A673 (cell line): ENCODE results near the gene HYCC2. TPM values are rescaled to one million over a fixed set of nuclear protein-coding genes. Genes with fewer than 3 reads are reported as not detected.

Experiments
- BruUV-seq: library from RNA; stranded (reverse); fragments of 400-500 nt; replicated peaks from 2 replicates; lab custom pipeline; 2021; lab: Mats Ljungman, UMichigan
- CTCF ChIA-PET: fragments of 300-600 bp; sonication (Branson Sonifier 250); formaldehyde crosslinking; loops from one replicate; lab custom pipeline; 2022; ENCODE audit warnings: antibody characterized with exemption; lab: Charles Lee
- POLR2A ChIA-PET: fragments of 300-600 bp; sonication (Branson Sonifier 250); formaldehyde crosslinking; loops from one replicate; lab custom pipeline; 2022; ENCODE audit warnings: antibody characterized with exemption; ENCODE audit not compliant: low non-redundant PET; lab: Charles Lee
- DNase-seq: peaks from one replicate; pipeline ENCODE4 v3.0.0-alpha.2; 2015; ENCODE audit warnings: low spot score
- H3K27ac ChIP-seq: fragments of 200-600 bp; sonication (generic); 2 replicates; pipeline ENCODE4 v1.5.1; 2016; ENCODE audit warnings: mixed run types, low read depth, mild to moderate bottlenecking, mixed read lengths, antibody characterized with exemption, low read length; ENCODE audit not compliant: poor library complexity, severe bottlenecking
- H3K27me3 ChIP-seq: fragments of 200-600 bp; sonication (generic); replicated peaks from 2 replicates; pipeline ENCODE4 v1.6.1; 2017; ENCODE audit warnings: mixed run types, low read depth, mild to moderate bottlenecking, mixed read lengths, antibody characterized with exemption, low read length; ENCODE audit not compliant: insufficient read depth, poor library complexity
- H3K36me3 ChIP-seq: fragments of 200-600 bp; sonication (generic); 2 replicates; pipeline ENCODE4 v1.6.1; 2016; ENCODE audit warnings: mixed run types, mild to moderate bottlenecking, mixed read lengths, antibody characterized with exemption, low read length; ENCODE audit not compliant: insufficient read depth, poor library complexity, severe bottlenecking
- H3K4me1 ChIP-seq: fragments of 200-600 bp; sonication (generic); 2 replicates; pipeline ENCODE4 v1.6.1; 2017; ENCODE audit warnings: mixed run types, mild to moderate bottlenecking, mixed read lengths, antibody characterized with exemption, low read length; ENCODE audit not compliant: insufficient read depth, poor library complexity, severe bottlenecking
- H3K4me3 ChIP-seq: fragments of 200-600 bp; sonication (generic); 2 replicates; pipeline ENCODE4 v1.5.1; 2016; ENCODE audit warnings: low read depth, mixed run types, mild to moderate bottlenecking, mixed read lengths, low read length; ENCODE audit not compliant: poor library complexity, severe bottlenecking
- H3K9me3 ChIP-seq: fragments of 200-600 bp; sonication (generic); 2 replicates; pipeline ENCODE4 v1.6.1; 2016; ENCODE audit warnings: mixed run types, low read depth, mild to moderate bottlenecking, mixed read lengths, antibody characterized with exemption, low read length; ENCODE audit not compliant: poor library complexity, severe bottlenecking
- CTCF ChIP-seq: fragments of 300-800, 200-600 bp; sonication (generic); conservative IDR thresholded peaks from 2 replicates; pipeline ENCODE4 v1.5.1; 2017; ENCODE audit warnings: low read depth, mild to moderate bottlenecking, antibody characterized with exemption, low read length, moderate library complexity, mixed read lengths
- EZH2 ChIP-seq: fragments of 200-600 bp; sonication (generic); IDR thresholded peaks from 2 replicates; pipeline ENCODE4 v1.6.1; 2017; ENCODE audit warnings: borderline replicate concordance, low read depth, mild to moderate bottlenecking, mixed read lengths, antibody characterized with exemption, low read length; ENCODE audit not compliant: poor library complexity, severe bottlenecking
- intact Hi-C: fragments of 100-400 bp; cut with micrococcal nuclease; formaldehyde crosslinking; loops from one replicate; pipeline ENCODE4 v1.10.0; 2022; ENCODE audit not compliant: unreplicated experiment
- total RNA-seq: library from RNA; stranded (reverse); gene quantifications from 2 replicates; pipeline ENCODE4 v1.2.3, GENCODE V29; 2021

Gene HYCC2
- total RNA-seq, 1 experiment from 2014 or later = 18.4 TPM

GRCh38 chr2:201111096-201111495 is 39.6 kb upstream of the HYCC2 start:
- no peak for TF ChIP-seq CTCF
- TF ChIP-seq EZH2 = no peak
- intact Hi-C loops = loop anchor here (10.0 kb wide), 1 partner anchor 296 kb away; the partner anchor contains the start of gene BZW1
- POLR2A ChIA-PET = interaction anchor here (0.7 kb wide), 1 partner anchor 84 kb away, joined by 7 read pairs; no protein-coding TSS in a partner anchor

GRCh38 chr2:201110615-201111014 is 39.1 kb upstream of the HYCC2 start:
- CTCF ChIA-PET = no interaction called here
- intact Hi-C loops = loop anchor here (10.0 kb wide), 1 partner anchor 296 kb away; the partner anchor contains the start of gene BZW1
- H3K4me1 ChIP-seq = no peaks in the 10 kb centered on the region
- H3K9me3 ChIP-seq = no peaks in the 10 kb centered on the region
- no peak overlapping the region for H3K4me3 ChIP-seq
- no peak overlapping the region for H3K27ac ChIP-seq
- TF ChIP-seq EZH2 (no peak), CTCF (no peak)
- no peaks in the 10 kb centered on the region for H3K36me3 ChIP-seq
- POLR2A ChIA-PET = interaction anchor here (0.7 kb wide), 1 partner anchor 42 kb away, joined by 5 read pairs; no protein-coding TSS in a partner anchor
- DNase-seq = no peak
- no peaks in the 10 kb centered on the region for H3K27me3 ChIP-seq
- no TSS peak for BruUV-seq

More at GRCh38 chr2:201111096-201111495, 39.6 kb upstream of the HYCC2 start:
- BruUV-seq = no TSS peak
- H3K36me3 ChIP-seq = no peaks in the 10 kb centered on the region
- DNase-seq = no peak
- H3K9me3 ChIP-seq = no peaks in the 10 kb centered on the region
- no peaks in the 10 kb centered on the region for H3K27me3 ChIP-seq
- no peaks in the 10 kb centered on the region for H3K4me1 ChIP-seq
- CTCF ChIA-PET = no interaction called here
- no peak overlapping the region for H3K27ac ChIP-seq
- no peak overlapping the region for H3K4me3 ChIP-seq

GRCh38 chr2:201109186-201109585 is 37.7 kb upstream of the HYCC2 start:
- Histone ChIP-seq H3K27ac (no peak overlapping the region), H3K27me3 (no peaks in the 10 kb centered on the region), H3K9me3 (no peaks in the 10 kb centered on the region), H3K36me3 (no peaks in the 10 kb centered on the region), H3K4me3 (no peak overlapping the region), H3K4me1 (no peaks in the 10 kb centered on the region)
- no peak for TF ChIP-seq EZH2
- TF ChIP-seq CTCF = no peak
- ChIA-PET CTCF (no interaction called here), POLR2A (no interaction called here)
- DNase-seq = no peak
- intact Hi-C loops = no loop called here
- BruUV-seq = no TSS peak
